ENCODE results near the gene DPF1. TPM values are rescaled to one million over a fixed set of nuclear protein-coding genes. Genes with fewer than 3 reads are reported as not detected.

DPF1 gene
- total RNA-seq = under 0.01 and 0.28 TPM in 2 replicates

GRCh38 chr19:38224014-38224862 is at the start of gene DPF1:
TSS of gene DPF1 (minus strand) at chr19:38224222. CDS start at chr19:38224142, 80 bp downstream.

GRCh38 chr19:38264486-38265212 is 40.6 kb upstream of the DPF1 start, which contains the start of gene SPINT2:
TSS of gene SPINT2 (plus strand) at chr19:38264573. CDS start at chr19:38264893, 320 bp downstream.

Other genes with a start within 250 kb of the DPF1 start
- gene PPP1R14A, start 32.2 kb upstream of the DPF1 start, total RNA-seq = 1.0 and 2.3 TPM in 2 replicates
- 918 and 1,465 TPM in 2 replicates for gene SPINT2, start 40.4 kb upstream of the DPF1 start, total RNA-seq
- 72.1 and 444 TPM in 2 replicates for gene C19orf33, start 80.0 kb upstream of the DPF1 start, total RNA-seq
- gene YIF1B, start 91.7 kb upstream of the DPF1 start, total RNA-seq = 35.7 and 45.5 TPM in 2 replicates
- 28.5 and 28.7 TPM in 2 replicates for gene KCNK6, start 95.6 kb upstream of the DPF1 start, total RNA-seq
- 2.2 and 4.1 TPM in 2 replicates for gene CATSPERG, start 111.6 kb upstream of the DPF1 start, total RNA-seq
- gene PSMD8, start 150.3 kb upstream of the DPF1 start, total RNA-seq = 195 and 250 TPM in 2 replicates
- under 0.01 and 0.07 TPM in 2 replicates for gene GGN, start 163.8 kb upstream of the DPF1 start, total RNA-seq
- 0.34 and 0.71 TPM in 2 replicates for gene SPRED3, start 164.5 kb upstream of the DPF1 start, total RNA-seq
- gene FAM98C, start 178.9 kb upstream of the DPF1 start, total RNA-seq = 8.0 and 14.0 TPM in 2 replicates
- not detected in 2 replicates for gene RASGRP4, start 202.0 kb upstream of the DPF1 start, total RNA-seq
- gene RYR1, start 209.5 kb upstream of the DPF1 start, total RNA-seq = 6.8 and 8.0 TPM in 2 replicates

Measured in nasal cavity respiratory epithelium epithelial cell of viscerocranial mucosa (primary cell).